WTC11 (cell line): Measurements from ENCODE around the gene DENND4B. TPM values are rescaled to one million over a fixed set of nuclear protein-coding genes. Genes with fewer than 3 reads are reported as not detected.
"Not testable (repeated sequence)": the region's sequence is repeated elsewhere in the genome, so short reads cannot be mapped to it uniquely, and the experiment has no call there.

Experiments used
- ATAC-seq: fragments of 200-7000 bp; cut with Tn5 transposase; 2 replicates; pipeline ENCODE4 v1.10.0; 2021; ENCODE audit warnings: mild to moderate bottlenecking, moderate library complexity
- CTCF ChIA-PET: fragments of 300-600 bp; sonication (Branson Sonifier 250); formaldehyde crosslinking; loops from one replicate; lab custom pipeline; 2021; ENCODE audit warnings: antibody characterized with exemption; lab: Charles Lee
- POLR2A ChIA-PET: fragments of 350-600 bp; sonication (Branson Sonifier 250); formaldehyde crosslinking; loops from one replicate; lab custom pipeline; 2021; ENCODE audit warnings: antibody characterized with exemption; lab: Charles Lee
- DNase-seq: peaks from one replicate; pipeline ENCODE4 v3.0.0; 2021; ENCODE audit warnings: low spot score
- H3K27ac Mint-ChIP-seq: 2 replicates; pipeline ENCODE4 v1.8.0; 2021; ENCODE audit warnings: mixed read lengths
- H3K27me3 Mint-ChIP-seq: 2 replicates; pipeline ENCODE4 v1.8.0; 2021; ENCODE audit warnings: low read depth, mild to moderate bottlenecking, moderate library complexity, mixed read lengths
- H3K36me3 Mint-ChIP-seq: 2 replicates; pipeline ENCODE4 v1.8.0; 2021; ENCODE audit warnings: mixed read lengths
- H3K4me1 Mint-ChIP-seq: 2 replicates; pipeline ENCODE4 v1.8.0; 2022; ENCODE audit warnings: mixed read lengths
- H3K4me3 Mint-ChIP-seq: 2 replicates; pipeline ENCODE4 v1.8.0; 2021; ENCODE audit warnings: mild to moderate bottlenecking, moderate library complexity, mixed read lengths
- H3K9me3 Mint-ChIP-seq: 2 replicates; pipeline ENCODE4 v1.8.0; 2021; ENCODE audit warnings: mixed read lengths
- FOXK1 ChIP-seq: sonication (generic); formaldehyde crosslinking; IDR thresholded peaks from 2 replicates; pipeline ENCODE4 v1.8.0; 2022; ENCODE audit warnings: mild to moderate bottlenecking, moderate library complexity, missing genetic modification reagents
- MXD4 ChIP-seq: fragments of 250-450 bp; sonication (Bioruptor Pico); IDR thresholded peaks from 2 replicates; pipeline ENCODE4 v1.8.0; 2021; ENCODE audit warnings: mild to moderate bottlenecking, moderate library complexity, borderline replicate concordance
- NFATC4 ChIP-seq: fragments of 250-450 bp; sonication (Bioruptor Pico); IDR thresholded peaks from 2 replicates; pipeline ENCODE4 v1.9.0; 2021; ENCODE audit warnings: mild to moderate bottlenecking
- RORB ChIP-seq: fragments of 250-450 bp; sonication (Bioruptor Pico); IDR thresholded peaks from 2 replicates; pipeline ENCODE4 v1.9.0; 2021; ENCODE audit warnings: mild to moderate bottlenecking
- SOX15 ChIP-seq: fragments of 250-450 bp; sonication (Bioruptor Pico); IDR thresholded peaks from 2 replicates; pipeline ENCODE4 v1.9.0; 2021; ENCODE audit warnings: mild to moderate bottlenecking
- SP1 ChIP-seq: sonication (generic); formaldehyde crosslinking; conservative IDR thresholded peaks from 2 replicates; pipeline ENCODE4 v1.8.1; 2022; ENCODE audit warnings: missing genetic modification reagents
- ZNF121 ChIP-seq: sonication (generic); formaldehyde crosslinking; IDR thresholded peaks from 2 replicates; pipeline ENCODE4 v1.8.0; 2023; ENCODE audit warnings: missing genetic modification reagents
- ZNF138 ChIP-seq: sonication (generic); formaldehyde crosslinking; conservative IDR thresholded peaks from 2 replicates; pipeline ENCODE4 v1.8.1; 2022; ENCODE audit warnings: mild to moderate bottlenecking, moderate library complexity, missing genetic modification reagents
- ZNF416 ChIP-seq: fragments of 250-450 bp; sonication (Bioruptor Pico); IDR thresholded peaks from 2 replicates; pipeline ENCODE4 v1.9.0; 2021; ENCODE audit warnings: mild to moderate bottlenecking, inconsistent platforms
- total RNA-seq: library from RNA; stranded (reverse); gene quantifications from 3 replicates; pipeline ENCODE4 v1.2.3, GENCODE V29; 2021
- TF ChIP-seq, protein P1 (sequence below): sonication (generic); formaldehyde crosslinking; IDR thresholded peaks from 2 replicates; pipeline ENCODE4 v1.8.0; 2023; ENCODE audit warnings: mild to moderate bottlenecking, missing genetic modification reagents
- TF ChIP-seq, protein P2 (sequence below): fragments of 250-450 bp; sonication (Bioruptor Pico); IDR thresholded peaks from 2 replicates; pipeline ENCODE4 v1.9.0; 2021; ENCODE audit warnings: mild to moderate bottlenecking, borderline replicate concordance
- TF ChIP-seq, protein P3 (sequence below): sonication (generic); formaldehyde crosslinking; IDR thresholded peaks from 2 replicates; pipeline ENCODE4 v1.8.0; 2023; ENCODE audit warnings: missing genetic modification reagents
- TF ChIP-seq, protein P4 (sequence below): sonication (generic); formaldehyde crosslinking; IDR thresholded peaks from 2 replicates; pipeline ENCODE4 v1.8.1; 2023; ENCODE audit warnings: mild to moderate bottlenecking, missing genetic modification reagents, moderate library complexity
- TF ChIP-seq, protein P5 (sequence below): sonication (generic); formaldehyde crosslinking; IDR thresholded peaks from 2 replicates; pipeline ENCODE4 v1.8.1; 2023; ENCODE audit warnings: mild to moderate bottlenecking, missing genetic modification reagents, moderate library complexity
- TF ChIP-seq, protein P6 (sequence below): sonication (generic); formaldehyde crosslinking; conservative IDR thresholded peaks from 2 replicates; pipeline ENCODE4 v1.8.1; 2023; ENCODE audit warnings: mild to moderate bottlenecking, low read depth, missing genetic modification reagents, moderate library complexity

DENND4B gene
- total RNA-seq, 1 experiment from 2014 or later: 93.1 TPM

DNA sequence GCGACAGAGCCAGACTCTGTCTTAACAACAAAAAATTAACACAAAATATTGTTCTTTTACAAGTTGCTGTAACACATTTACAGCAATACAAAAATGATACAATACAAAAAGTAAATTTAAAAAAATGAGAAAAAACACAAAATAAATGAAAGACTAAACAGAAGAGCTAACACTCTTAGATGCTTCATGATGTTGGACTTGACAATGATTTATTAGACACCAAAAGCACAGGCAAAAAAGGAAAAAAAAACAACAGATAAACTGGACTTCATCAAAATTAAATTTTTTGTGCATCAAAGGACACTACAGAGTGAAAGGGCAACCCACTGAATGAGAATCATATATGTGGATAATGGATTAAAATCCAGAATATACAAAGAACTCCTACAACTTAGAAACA lies 40.1 kb downstream of the DENND4B start:
- H3K27me3 Mint-ChIP-seq: no peaks in the 10 kb centered on the region
- POLR2A ChIA-PET: interaction anchor here (0.6 kb wide), 2 partner anchors 12 to 634 kb away, joined by 3 read pairs; no protein-coding TSS in a partner anchor
- TF ChIP-seq NFATC4 (CRISPR knock-in tag) (no peak), ZNF416 (CRISPR knock-in tag) (no peak), ZNF121 (CRISPR knock-in tag) (no peak), RORB (no peak), FOXK1 (CRISPR knock-in tag) (no peak), SOX15 (CRISPR knock-in tag) (no peak)
- TF ChIP-seq, protein P1, sequence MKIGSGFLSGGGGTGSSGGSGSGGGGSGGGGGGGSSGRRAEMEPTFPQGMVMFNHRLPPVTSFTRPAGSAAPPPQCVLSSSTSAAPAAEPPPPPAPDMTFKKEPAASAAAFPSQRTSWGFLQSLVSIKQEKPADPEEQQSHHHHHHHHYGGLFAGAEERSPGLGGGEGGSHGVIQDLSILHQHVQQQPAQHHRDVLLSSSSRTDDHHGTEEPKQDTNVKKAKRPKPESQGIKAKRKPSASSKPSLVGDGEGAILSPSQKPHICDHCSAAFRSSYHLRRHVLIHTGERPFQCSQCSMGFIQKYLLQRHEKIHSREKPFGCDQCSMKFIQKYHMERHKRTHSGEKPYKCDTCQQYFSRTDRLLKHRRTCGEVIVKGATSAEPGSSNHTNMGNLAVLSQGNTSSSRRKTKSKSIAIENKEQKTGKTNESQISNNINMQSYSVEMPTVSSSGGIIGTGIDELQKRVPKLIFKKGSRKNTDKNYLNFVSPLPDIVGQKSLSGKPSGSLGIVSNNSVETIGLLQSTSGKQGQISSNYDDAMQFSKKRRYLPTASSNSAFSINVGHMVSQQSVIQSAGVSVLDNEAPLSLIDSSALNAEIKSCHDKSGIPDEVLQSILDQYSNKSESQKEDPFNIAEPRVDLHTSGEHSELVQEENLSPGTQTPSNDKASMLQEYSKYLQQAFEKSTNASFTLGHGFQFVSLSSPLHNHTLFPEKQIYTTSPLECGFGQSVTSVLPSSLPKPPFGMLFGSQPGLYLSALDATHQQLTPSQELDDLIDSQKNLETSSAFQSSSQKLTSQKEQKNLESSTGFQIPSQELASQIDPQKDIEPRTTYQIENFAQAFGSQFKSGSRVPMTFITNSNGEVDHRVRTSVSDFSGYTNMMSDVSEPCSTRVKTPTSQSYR: no peak
- TF ChIP-seq, protein P2, sequence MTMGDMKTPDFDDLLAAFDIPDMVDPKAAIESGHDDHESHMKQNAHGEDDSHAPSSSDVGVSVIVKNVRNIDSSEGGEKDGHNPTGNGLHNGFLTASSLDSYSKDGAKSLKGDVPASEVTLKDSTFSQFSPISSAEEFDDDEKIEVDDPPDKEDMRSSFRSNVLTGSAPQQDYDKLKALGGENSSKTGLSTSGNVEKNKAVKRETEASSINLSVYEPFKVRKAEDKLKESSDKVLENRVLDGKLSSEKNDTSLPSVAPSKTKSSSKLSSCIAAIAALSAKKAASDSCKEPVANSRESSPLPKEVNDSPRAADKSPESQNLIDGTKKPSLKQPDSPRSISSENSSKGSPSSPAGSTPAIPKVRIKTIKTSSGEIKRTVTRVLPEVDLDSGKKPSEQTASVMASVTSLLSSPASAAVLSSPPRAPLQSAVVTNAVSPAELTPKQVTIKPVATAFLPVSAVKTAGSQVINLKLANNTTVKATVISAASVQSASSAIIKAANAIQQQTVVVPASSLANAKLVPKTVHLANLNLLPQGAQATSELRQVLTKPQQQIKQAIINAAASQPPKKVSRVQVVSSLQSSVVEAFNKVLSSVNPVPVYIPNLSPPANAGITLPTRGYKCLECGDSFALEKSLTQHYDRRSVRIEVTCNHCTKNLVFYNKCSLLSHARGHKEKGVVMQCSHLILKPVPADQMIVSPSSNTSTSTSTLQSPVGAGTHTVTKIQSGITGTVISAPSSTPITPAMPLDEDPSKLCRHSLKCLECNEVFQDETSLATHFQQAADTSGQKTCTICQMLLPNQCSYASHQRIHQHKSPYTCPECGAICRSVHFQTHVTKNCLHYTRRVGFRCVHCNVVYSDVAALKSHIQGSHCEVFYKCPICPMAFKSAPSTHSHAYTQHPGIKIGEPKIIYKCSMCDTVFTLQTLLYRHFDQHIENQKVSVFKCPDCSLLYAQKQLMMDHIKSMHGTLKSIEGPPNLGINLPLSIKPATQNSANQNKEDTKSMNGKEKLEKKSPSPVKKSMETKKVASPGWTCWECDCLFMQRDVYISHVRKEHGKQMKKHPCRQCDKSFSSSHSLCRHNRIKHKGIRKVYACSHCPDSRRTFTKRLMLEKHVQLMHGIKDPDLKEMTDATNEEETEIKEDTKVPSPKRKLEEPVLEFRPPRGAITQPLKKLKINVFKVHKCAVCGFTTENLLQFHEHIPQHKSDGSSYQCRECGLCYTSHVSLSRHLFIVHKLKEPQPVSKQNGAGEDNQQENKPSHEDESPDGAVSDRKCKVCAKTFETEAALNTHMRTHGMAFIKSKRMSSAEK (CRISPR knock-in tag): no peak
- TF ChIP-seq, protein P3, sequence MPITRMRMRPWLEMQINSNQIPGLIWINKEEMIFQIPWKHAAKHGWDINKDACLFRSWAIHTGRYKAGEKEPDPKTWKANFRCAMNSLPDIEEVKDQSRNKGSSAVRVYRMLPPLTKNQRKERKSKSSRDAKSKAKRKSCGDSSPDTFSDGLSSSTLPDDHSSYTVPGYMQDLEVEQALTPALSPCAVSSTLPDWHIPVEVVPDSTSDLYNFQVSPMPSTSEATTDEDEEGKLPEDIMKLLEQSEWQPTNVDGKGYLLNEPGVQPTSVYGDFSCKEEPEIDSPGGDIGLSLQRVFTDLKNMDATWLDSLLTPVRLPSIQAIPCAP (CRISPR knock-in tag): no peak
- TF ChIP-seq, all 79 proteins: peak for 0
- 0 out of 2 replicates have a peak, but pooled peaks cover 6% of the 10 kb centered on the region for H3K4me1 Mint-ChIP-seq
- no peak for DNase-seq
- CTCF ChIA-PET: no interaction called here
- H3K27ac Mint-ChIP-seq: peak overlapping the region; percentile 50; the same call in 1 of the 2 replicates
- peaks cover 20% of the 10 kb centered on the region for H3K36me3 Mint-ChIP-seq
- ATAC-seq: no peak
- no peak overlapping the region for H3K4me3 Mint-ChIP-seq
- peaks cover 6% of the 10 kb centered on the region; the same call in 1 of the 2 replicates for H3K9me3 Mint-ChIP-seq

DNA sequence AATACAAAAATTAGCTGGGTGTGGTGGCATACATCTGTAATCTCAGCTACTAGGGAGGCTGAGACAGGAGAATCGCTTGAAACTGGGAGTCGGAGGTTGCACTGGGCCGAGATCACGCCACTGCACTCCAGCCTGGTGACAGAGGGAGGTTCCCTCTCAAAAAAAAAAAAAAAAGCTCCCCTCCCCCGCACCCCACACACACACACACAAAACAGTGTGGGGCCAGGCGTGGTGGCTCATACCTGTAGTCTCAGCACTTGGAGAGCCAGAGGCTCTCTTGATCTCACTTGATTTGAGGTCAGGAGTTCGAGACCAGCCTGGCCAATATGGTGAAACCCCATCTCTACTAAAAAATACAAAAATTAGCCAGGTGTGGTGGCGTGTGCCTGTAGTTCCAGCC lies 40.6 kb downstream of the DENND4B start:
- H3K4me1 Mint-ChIP-seq, H3K9me3 Mint-ChIP-seq, ATAC-seq, DNase-seq, CTCF ChIA-PET, H3K27me3 Mint-ChIP-seq, H3K4me3 Mint-ChIP-seq: not testable (repeated sequence)
- POLR2A ChIA-PET: interaction anchor here (0.6 kb wide), 2 partner anchors 12 to 633 kb away, joined by 3 read pairs; no protein-coding TSS in a partner anchor
- Mint-ChIP-seq H3K36me3 (peaks cover 20% of the 10 kb centered on the region), H3K27ac (peak overlapping the region; percentile 53; the same call in 1 of the 2 replicates)

DNA sequence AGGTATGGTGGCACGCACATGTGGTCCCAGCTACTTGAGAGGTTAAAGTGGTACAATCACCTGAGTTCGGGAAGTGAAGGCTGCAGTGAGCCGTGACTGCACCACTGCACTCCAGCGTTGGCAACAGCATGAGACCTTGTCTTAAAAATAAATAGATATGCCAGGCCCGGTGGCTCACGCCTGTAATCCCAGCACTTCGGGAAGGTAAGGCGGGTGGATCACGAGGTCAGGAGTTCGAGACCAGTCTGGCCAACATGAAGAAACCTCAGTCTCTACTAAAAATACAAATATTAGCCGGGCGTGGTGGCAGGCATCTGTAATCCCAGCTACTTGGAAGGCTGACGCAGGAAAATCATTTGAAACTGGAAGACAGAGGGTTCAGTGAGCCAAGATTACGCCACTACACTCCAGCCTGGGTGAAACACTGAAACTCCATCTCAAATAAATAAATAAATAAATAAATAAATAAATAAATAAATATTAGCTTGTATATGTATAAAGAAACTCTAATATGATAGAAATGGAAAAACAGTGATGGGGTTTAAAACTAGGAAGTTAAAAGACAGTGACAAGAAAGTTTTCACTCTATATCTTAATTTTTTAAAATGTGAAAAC lies 42.6 kb downstream of the DENND4B start:
- DNase-seq: no peak
- no peak for ATAC-seq
- H3K27ac Mint-ChIP-seq: 0 out of 2 replicates have a peak overlapping the region, but pooled peaks have one; percentile 73
- H3K9me3 Mint-ChIP-seq: peaks cover 6% of the 10 kb centered on the region; the same call in 1 of the 2 replicates
- ChIA-PET CTCF (interaction anchor here (0.5 kb wide), 1 partner anchor 43 kb away, joined by 6 read pairs; the partner anchor contains the start of gene DENND4B), POLR2A (no interaction called here)
- peaks cover 23% of the 10 kb centered on the region for H3K36me3 Mint-ChIP-seq
- no peak overlapping the region for H3K4me3 Mint-ChIP-seq
- no peaks in the 10 kb centered on the region for H3K27me3 Mint-ChIP-seq
- H3K4me1 Mint-ChIP-seq: peaks cover 10% of the 10 kb centered on the region
- TF ChIP-seq, protein P4, sequence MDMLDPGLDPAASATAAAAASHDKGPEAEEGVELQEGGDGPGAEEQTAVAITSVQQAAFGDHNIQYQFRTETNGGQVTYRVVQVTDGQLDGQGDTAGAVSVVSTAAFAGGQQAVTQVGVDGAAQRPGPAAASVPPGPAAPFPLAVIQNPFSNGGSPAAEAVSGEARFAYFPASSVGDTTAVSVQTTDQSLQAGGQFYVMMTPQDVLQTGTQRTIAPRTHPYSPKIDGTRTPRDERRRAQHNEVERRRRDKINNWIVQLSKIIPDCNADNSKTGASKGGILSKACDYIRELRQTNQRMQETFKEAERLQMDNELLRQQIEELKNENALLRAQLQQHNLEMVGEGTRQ (CRISPR knock-in tag): no peak
- TF ChIP-seq SP1 (CRISPR knock-in tag) (no peak), ZNF138 (CRISPR knock-in tag) (no peak), MXD4 (no peak)
- TF ChIP-seq, protein P5, sequence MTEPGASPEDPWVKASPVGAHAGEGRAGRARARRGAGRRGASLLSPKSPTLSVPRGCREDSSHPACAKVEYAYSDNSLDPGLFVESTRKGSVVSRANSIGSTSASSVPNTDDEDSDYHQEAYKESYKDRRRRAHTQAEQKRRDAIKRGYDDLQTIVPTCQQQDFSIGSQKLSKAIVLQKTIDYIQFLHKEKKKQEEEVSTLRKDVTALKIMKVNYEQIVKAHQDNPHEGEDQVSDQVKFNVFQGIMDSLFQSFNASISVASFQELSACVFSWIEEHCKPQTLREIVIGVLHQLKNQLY (CRISPR knock-in tag): no peak
- TF ChIP-seq, protein P6, sequence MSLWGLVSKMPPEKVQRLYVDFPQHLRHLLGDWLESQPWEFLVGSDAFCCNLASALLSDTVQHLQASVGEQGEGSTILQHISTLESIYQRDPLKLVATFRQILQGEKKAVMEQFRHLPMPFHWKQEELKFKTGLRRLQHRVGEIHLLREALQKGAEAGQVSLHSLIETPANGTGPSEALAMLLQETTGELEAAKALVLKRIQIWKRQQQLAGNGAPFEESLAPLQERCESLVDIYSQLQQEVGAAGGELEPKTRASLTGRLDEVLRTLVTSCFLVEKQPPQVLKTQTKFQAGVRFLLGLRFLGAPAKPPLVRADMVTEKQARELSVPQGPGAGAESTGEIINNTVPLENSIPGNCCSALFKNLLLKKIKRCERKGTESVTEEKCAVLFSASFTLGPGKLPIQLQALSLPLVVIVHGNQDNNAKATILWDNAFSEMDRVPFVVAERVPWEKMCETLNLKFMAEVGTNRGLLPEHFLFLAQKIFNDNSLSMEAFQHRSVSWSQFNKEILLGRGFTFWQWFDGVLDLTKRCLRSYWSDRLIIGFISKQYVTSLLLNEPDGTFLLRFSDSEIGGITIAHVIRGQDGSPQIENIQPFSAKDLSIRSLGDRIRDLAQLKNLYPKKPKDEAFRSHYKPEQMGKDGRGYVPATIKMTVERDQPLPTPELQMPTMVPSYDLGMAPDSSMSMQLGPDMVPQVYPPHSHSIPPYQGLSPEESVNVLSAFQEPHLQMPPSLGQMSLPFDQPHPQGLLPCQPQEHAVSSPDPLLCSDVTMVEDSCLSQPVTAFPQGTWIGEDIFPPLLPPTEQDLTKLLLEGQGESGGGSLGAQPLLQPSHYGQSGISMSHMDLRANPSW: no peak
- TF ChIP-seq, protein P3 (CRISPR knock-in tag): no peak
